ENCODE measurements around the gene GPATCH8. TPM values are rescaled to one million over a fixed set of nuclear protein-coding genes. Genes with fewer than 3 reads are reported as not detected.

Gene GPATCH8
- polyA plus RNA-seq (2013, experiment 1 of 2): 28.2 TPM
- polyA plus RNA-seq (2013, experiment 2 of 2): 26.6 TPM

GRCh38 chr17:44503147-44504029, at the start of gene GPATCH8:
Gene GPATCH8 (minus strand): TSS chr17:44503406. CDS start chr17:44503370, 36 bp downstream.
- Histone ChIP-seq H3K27ac (ENCODE audit: low read depth, low read length, severe bottlenecking) (peak within 1 kb of the TSS; percentile 97), H3K4me1 (ENCODE audit: control insufficient read depth, insufficient read depth, low read length, poor library complexity, severe bottlenecking) (peaks cover 4% of the 10 kb centered on the region), H3K36me3 (ENCODE audit: control insufficient read depth, insufficient read depth, low read length) (peaks cover 10% of the 10 kb centered on the region), H3K4me3 (ENCODE audit: extremely low read depth, insufficient read depth, low read length, poor library complexity, severe bottlenecking) (peak within 1 kb of the TSS; percentile 95), H3K9me3 (ENCODE audit: control insufficient read depth, low read length) (no peaks in the 10 kb centered on the region)
- 4 to 5% methylated on average over 44 to 55 of the region's 71 CpGs for WGBS, 2 experiments (ENCODE audit: insufficient coverage in 2 of 2)

- peaks cover 34% of the 10 kb centered on the region for H3K4me1 ChIP-seq (ENCODE audit: control insufficient read depth, insufficient read depth, low read length, poor library complexity, severe bottlenecking)
- WGBS, 2 experiments (ENCODE audit: insufficient coverage in 2 of 2): 87 to 90% methylated on average over 9 of the region's 9 CpGs
Measured at GRCh38 chr17:44552361-44552760, 49.2 kb upstream of the GPATCH8 start.

GRCh38 chr17:44549686-44550085, 46.5 kb upstream of the GPATCH8 start:
- Histone ChIP-seq H3K27ac (ENCODE audit: low read depth, low read length, severe bottlenecking) (no peak overlapping the region), H3K4me1 (ENCODE audit: control insufficient read depth, insufficient read depth, low read length, poor library complexity, severe bottlenecking) (peaks cover 46% of the 10 kb centered on the region), H3K36me3 (ENCODE audit: control insufficient read depth, insufficient read depth, low read length) (no peaks in the 10 kb centered on the region), H3K9me3 (ENCODE audit: control insufficient read depth, low read length) (no peaks in the 10 kb centered on the region), H3K4me3 (ENCODE audit: extremely low read depth, insufficient read depth, low read length, poor library complexity, severe bottlenecking) (no peak overlapping the region)
- WGBS, 2 experiments (ENCODE audit: insufficient coverage in 2 of 2): 58 to 61% methylated on average over 4 of the region's 6 CpGs

More at GRCh38 chr17:44552361-44552760, 49.2 kb upstream of the GPATCH8 start:
- Histone ChIP-seq H3K27ac (ENCODE audit: low read depth, low read length, severe bottlenecking) (no peak overlapping the region), H3K4me3 (ENCODE audit: extremely low read depth, insufficient read depth, low read length, poor library complexity, severe bottlenecking) (no peak overlapping the region), H3K9me3 (ENCODE audit: control insufficient read depth, low read length) (no peaks in the 10 kb centered on the region), H3K36me3 (ENCODE audit: control insufficient read depth, insufficient read depth, low read length) (no peaks in the 10 kb centered on the region)

GRCh38 chr17:44548376-44549230, 45.4 kb upstream of the GPATCH8 start:
- Histone ChIP-seq H3K4me1 (ENCODE audit: control insufficient read depth, insufficient read depth, low read length, poor library complexity, severe bottlenecking) (peaks cover 50% of the 10 kb centered on the region), H3K27ac (ENCODE audit: low read depth, low read length, severe bottlenecking) (peak overlapping the region; percentile 81), H3K36me3 (ENCODE audit: control insufficient read depth, insufficient read depth, low read length) (no peaks in the 10 kb centered on the region), H3K9me3 (ENCODE audit: control insufficient read depth, low read length) (no peaks in the 10 kb centered on the region), H3K4me3 (ENCODE audit: extremely low read depth, insufficient read depth, low read length, poor library complexity, severe bottlenecking) (no peak overlapping the region)
- WGBS, 2 experiments (ENCODE audit: insufficient coverage in 2 of 2): 82 to 83% methylated on average over 2 of the region's 3 CpGs

- H3K4me1 ChIP-seq (ENCODE audit: control insufficient read depth, insufficient read depth, low read length, poor library complexity, severe bottlenecking): peaks cover 52% of the 10 kb centered on the region
- H3K27ac ChIP-seq (ENCODE audit: low read depth, low read length, severe bottlenecking): peak overlapping the region; percentile 81
- H3K36me3 ChIP-seq (ENCODE audit: control insufficient read depth, insufficient read depth, low read length): no peaks in the 10 kb centered on the region
- no peak overlapping the region for H3K4me3 ChIP-seq (ENCODE audit: extremely low read depth, insufficient read depth, low read length, poor library complexity, severe bottlenecking)
- H3K9me3 ChIP-seq (ENCODE audit: control insufficient read depth, low read length): no peaks in the 10 kb centered on the region
- WGBS, 2 experiments (ENCODE audit: insufficient coverage in 2 of 2): 78 to 83% methylated on average over 1 to 2 of the region's 4 CpGs
Measured at GRCh38 chr17:44547625-44548267, 44.5 kb upstream of the GPATCH8 start.

GRCh38 chr17:44546671-44547606, 43.7 kb upstream of the GPATCH8 start:
- 50 to 68% methylated on average over 1 to 2 of the region's 4 CpGs for WGBS, 2 experiments (ENCODE audit: insufficient coverage in 2 of 2)
- Histone ChIP-seq H3K4me1 (ENCODE audit: control insufficient read depth, insufficient read depth, low read length, poor library complexity, severe bottlenecking) (peaks cover 60% of the 10 kb centered on the region), H3K4me3 (ENCODE audit: extremely low read depth, insufficient read depth, low read length, poor library complexity, severe bottlenecking) (no peak overlapping the region), H3K27ac (ENCODE audit: low read depth, low read length, severe bottlenecking) (peak overlapping the region; percentile 81), H3K9me3 (ENCODE audit: control insufficient read depth, low read length) (no peaks in the 10 kb centered on the region), H3K36me3 (ENCODE audit: control insufficient read depth, insufficient read depth, low read length) (no peaks in the 10 kb centered on the region)

GRCh38 chr17:44543905-44544523, 40.8 kb upstream of the GPATCH8 start:
- WGBS, 2 experiments (ENCODE audit: insufficient coverage in 2 of 2): 33 to 57% methylated on average over 3 to 5 of the region's 5 CpGs
- peaks cover 70% of the 10 kb centered on the region for H3K4me1 ChIP-seq (ENCODE audit: control insufficient read depth, insufficient read depth, low read length, poor library complexity, severe bottlenecking)
- no peak overlapping the region for H3K4me3 ChIP-seq (ENCODE audit: extremely low read depth, insufficient read depth, low read length, poor library complexity, severe bottlenecking)
- no peaks in the 10 kb centered on the region for H3K36me3 ChIP-seq (ENCODE audit: control insufficient read depth, insufficient read depth, low read length)
- no peaks in the 10 kb centered on the region for H3K9me3 ChIP-seq (ENCODE audit: control insufficient read depth, low read length)
- peak overlapping the region; percentile 99 for H3K27ac ChIP-seq (ENCODE audit: low read depth, low read length, severe bottlenecking)

GRCh38 chr17:44543213-44543904, 40.2 kb upstream of the GPATCH8 start:
- Histone ChIP-seq H3K9me3 (ENCODE audit: control insufficient read depth, low read length) (no peaks in the 10 kb centered on the region), H3K27ac (ENCODE audit: low read depth, low read length, severe bottlenecking) (peak overlapping the region; percentile 99), H3K36me3 (ENCODE audit: control insufficient read depth, insufficient read depth, low read length) (no peaks in the 10 kb centered on the region), H3K4me1 (ENCODE audit: control insufficient read depth, insufficient read depth, low read length, poor library complexity, severe bottlenecking) (peaks cover 63% of the 10 kb centered on the region), H3K4me3 (ENCODE audit: extremely low read depth, insufficient read depth, low read length, poor library complexity, severe bottlenecking) (no peak overlapping the region)
- 0 to 10% methylated on average over 2 of the region's 5 CpGs for WGBS, 2 experiments (ENCODE audit: insufficient coverage in 2 of 2)
